SU-DHL-6 (cell line): ENCODE data around the gene TMEM163.

ENCODE experiments used
- H2AFZ ChIP-seq: fragments of 200-600 bp; sonication (generic); 2 replicates; pipeline ENCODE4 v1.6.1; 2014; ENCODE audit warnings: low read depth, mild to moderate bottlenecking, moderate library complexity, mixed read lengths, antibody characterized with exemption, low read length; ENCODE audit not compliant: severe bottlenecking
- H3F3A ChIP-seq: fragments of 200-600 bp; shearing (Covaris generic); 2 replicates; pipeline ENCODE4 v1.6.0; 2016; ENCODE audit warnings: antibody characterized with exemption, mild to moderate bottlenecking; ENCODE audit not compliant: insufficient read depth
- H3K27ac ChIP-seq: fragments of 200-600 bp; sonication (generic); 2 replicates; pipeline ENCODE4 v1.5.1; 2016; ENCODE audit warnings: low read depth, mild to moderate bottlenecking, low read length, moderate library complexity, mixed read lengths
- H3K27me3 ChIP-seq: fragments of 200-600 bp; sonication (generic), shearing (Covaris generic); 2 replicates; pipeline ENCODE4 v1.6.0; 2014; ENCODE audit warnings: mild to moderate bottlenecking, low read length
- H3K36me3 ChIP-seq: fragments of 200-600 bp; sonication (generic); 2 replicates; pipeline ENCODE4 v1.6.1; 2014; ENCODE audit warnings: mild to moderate bottlenecking, low read length, mixed read lengths
- H3K4me2 ChIP-seq: fragments of 300-600, 200-600 bp; shearing (Covaris generic), sonication (generic); 2 replicates; pipeline ENCODE4 v1.6.0; 2014; ENCODE audit warnings: low read length, low read depth, mild to moderate bottlenecking; ENCODE audit not compliant: poor library complexity, severe bottlenecking
- H3K4me3 ChIP-seq: fragments of 200-600 bp; sonication (generic); 2 replicates; pipeline ENCODE4 v1.5.1; 2014; ENCODE audit warnings: antibody characterized with exemption, low read length, mild to moderate bottlenecking, mixed read lengths; ENCODE audit not compliant: insufficient read depth, poor library complexity, severe bottlenecking
- H3K79me2 ChIP-seq: fragments of 200-600 bp; sonication (generic); 2 replicates; pipeline ENCODE4 v1.6.1; 2014; ENCODE audit warnings: mild to moderate bottlenecking, low read length, moderate library complexity; ENCODE audit not compliant: insufficient read depth
- H3K9ac ChIP-seq: fragments of 200-600 bp; sonication (generic); 2 replicates; pipeline ENCODE4 v1.7.0; 2014; ENCODE audit warnings: mild to moderate bottlenecking, low read length
- H3K9me2 ChIP-seq: fragments of 200-600 bp; sonication (generic); replicated peaks from 2 replicates; pipeline ENCODE4 v1.6.1; 2014; ENCODE audit warnings: low read length; ENCODE audit not compliant: insufficient read depth
- H3K9me3 ChIP-seq: fragments of 200-600 bp; sonication (generic); 2 replicates; pipeline ENCODE4 v1.6.1; 2014; ENCODE audit warnings: low read length, mixed read lengths; ENCODE audit not compliant: insufficient read depth
- H4K20me1 ChIP-seq: fragments of 200-600 bp; sonication (generic); 2 replicates; pipeline ENCODE4 v1.6.1; 2014; ENCODE audit warnings: low read depth, mild to moderate bottlenecking, antibody characterized with exemption, low read length, moderate library complexity, mixed read lengths
- EZH2phosphoT487 ChIP-seq: fragments of 200-600 bp; sonication (generic), shearing (Covaris generic); conservative IDR thresholded peaks from 2 replicates; pipeline ENCODE4 v1.6.1; 2018; ENCODE audit warnings: mild to moderate bottlenecking, antibody characterized with exemption, low read length, moderate library complexity, mixed read lengths
- TF ChIP-seq, protein P1 (sequence below): fragments of 200-600 bp; sonication (generic); IDR thresholded peaks from one replicate; pipeline ENCODE4 v1.5.1; 2017; ENCODE audit warnings: antibody characterized with exemption, mild to moderate bottlenecking, low read length, moderate library complexity; ENCODE audit not compliant: insufficient read depth, poor library complexity, severe bottlenecking

TMEM163 gene

DNA sequence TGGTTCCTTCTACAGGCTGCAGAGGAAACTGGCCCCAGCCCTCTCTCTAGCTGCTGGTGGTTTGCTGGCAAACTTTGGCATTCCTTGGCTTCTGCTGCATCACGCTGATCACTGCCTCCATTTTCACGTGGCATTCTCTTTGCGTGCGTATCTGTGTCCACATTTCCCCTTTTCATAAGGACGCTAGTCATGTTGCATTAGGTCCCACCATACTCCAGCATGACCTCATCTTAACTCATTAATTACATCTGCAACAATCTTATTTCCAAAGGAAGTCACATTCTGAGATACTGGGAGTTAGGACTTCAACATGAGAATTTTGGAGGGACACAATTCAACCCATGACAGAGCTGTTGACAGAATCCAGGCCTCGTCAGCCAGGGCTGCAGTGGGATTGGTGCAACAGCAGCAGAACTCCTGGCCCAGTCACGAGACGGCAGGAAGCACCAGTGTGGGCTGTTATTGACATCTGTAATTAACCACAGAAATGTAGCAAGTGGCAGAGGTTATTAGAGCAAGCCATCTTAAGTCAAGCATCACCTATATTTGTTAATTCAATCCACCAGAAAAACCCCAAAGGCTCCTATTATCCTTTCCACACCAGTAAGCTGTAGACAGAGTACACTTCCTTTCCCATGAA, 132.4 kb downstream of the TMEM163 start:
- Histone ChIP-seq H3K27me3 (no peaks in the 10 kb centered on the region), H3K9me2 (no peaks in the 10 kb centered on the region), H3K4me3 (no peak overlapping the region), H2AFZ (no peak overlapping the region), H3K36me3 (no peaks in the 10 kb centered on the region), H3K27ac (no peak overlapping the region), H3K9ac (no peak overlapping the region), H3K79me2 (no peaks in the 10 kb centered on the region), H3F3A (no peaks in the 10 kb centered on the region), H4K20me1 (no peaks in the 10 kb centered on the region), H3K4me2 (no peak overlapping the region), H3K9me3 (peaks cover 13% of the 10 kb centered on the region; the same call in 1 of the 2 replicates)
- no peak for TF ChIP-seq EZH2phosphoT487
- TF ChIP-seq, protein P1, sequence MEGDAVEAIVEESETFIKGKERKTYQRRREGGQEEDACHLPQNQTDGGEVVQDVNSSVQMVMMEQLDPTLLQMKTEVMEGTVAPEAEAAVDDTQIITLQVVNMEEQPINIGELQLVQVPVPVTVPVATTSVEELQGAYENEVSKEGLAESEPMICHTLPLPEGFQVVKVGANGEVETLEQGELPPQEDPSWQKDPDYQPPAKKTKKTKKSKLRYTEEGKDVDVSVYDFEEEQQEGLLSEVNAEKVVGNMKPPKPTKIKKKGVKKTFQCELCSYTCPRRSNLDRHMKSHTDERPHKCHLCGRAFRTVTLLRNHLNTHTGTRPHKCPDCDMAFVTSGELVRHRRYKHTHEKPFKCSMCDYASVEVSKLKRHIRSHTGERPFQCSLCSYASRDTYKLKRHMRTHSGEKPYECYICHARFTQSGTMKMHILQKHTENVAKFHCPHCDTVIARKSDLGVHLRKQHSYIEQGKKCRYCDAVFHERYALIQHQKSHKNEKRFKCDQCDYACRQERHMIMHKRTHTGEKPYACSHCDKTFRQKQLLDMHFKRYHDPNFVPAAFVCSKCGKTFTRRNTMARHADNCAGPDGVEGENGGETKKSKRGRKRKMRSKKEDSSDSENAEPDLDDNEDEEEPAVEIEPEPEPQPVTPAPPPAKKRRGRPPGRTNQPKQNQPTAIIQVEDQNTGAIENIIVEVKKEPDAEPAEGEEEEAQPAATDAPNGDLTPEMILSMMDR = no peak

DNA sequence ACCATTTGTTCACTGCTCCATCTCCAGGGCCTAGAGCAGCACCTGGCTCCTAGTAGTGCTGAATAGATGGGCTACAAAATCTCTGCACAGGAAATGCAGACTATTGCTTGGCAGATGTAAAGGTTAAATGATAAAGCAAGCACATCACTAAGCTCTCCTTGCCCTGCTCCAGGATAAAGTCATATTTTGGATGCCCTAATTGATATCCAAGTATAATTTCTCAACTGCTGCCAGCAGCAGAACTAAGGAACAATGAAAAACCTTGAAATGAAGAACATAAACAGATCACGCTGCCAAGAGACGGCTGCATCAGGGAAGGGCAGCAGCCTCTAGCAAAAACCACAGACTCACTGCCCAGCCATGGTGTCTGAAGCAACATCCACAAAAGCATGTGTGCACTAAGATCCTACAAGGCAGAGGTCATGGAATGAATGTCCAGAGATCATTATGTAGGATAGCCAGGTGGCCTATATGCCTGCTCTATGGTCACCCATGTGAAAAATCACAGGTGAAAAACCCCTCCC, 134.7 kb downstream of the TMEM163 start:
- TF ChIP-seq, protein P1 = no peak
- TF ChIP-seq EZH2phosphoT487 = no peak
- Histone ChIP-seq H3K9ac (no peak overlapping the region), H4K20me1 (no peaks in the 10 kb centered on the region), H2AFZ (no peak overlapping the region), H3K79me2 (no peaks in the 10 kb centered on the region), H3K4me2 (no peak overlapping the region), H3K4me3 (no peak overlapping the region), H3K36me3 (no peaks in the 10 kb centered on the region), H3K9me2 (no peaks in the 10 kb centered on the region), H3K9me3 (no peaks in the 10 kb centered on the region), H3F3A (no peaks in the 10 kb centered on the region), H3K27me3 (no peaks in the 10 kb centered on the region), H3K27ac (no peak overlapping the region)

DNA sequence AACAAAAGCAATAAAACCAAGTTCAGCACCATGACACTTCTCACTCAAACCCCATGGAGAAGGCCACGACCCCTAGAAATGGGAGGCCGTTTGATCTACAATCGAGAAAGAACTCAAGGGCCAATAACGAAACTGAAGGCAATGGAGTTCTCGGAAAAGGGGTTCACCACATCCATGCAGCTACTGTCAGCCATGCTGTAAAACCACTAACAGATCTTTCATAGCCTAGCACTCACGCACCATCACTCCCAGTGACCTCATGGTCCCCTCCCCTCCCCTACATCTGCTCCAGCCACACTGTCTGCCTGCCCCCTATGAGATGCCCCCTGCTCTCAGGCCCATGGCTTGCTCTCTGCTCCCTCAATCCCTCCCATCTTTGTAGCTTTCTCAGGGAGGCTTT, 135.3 kb downstream of the TMEM163 start:
- no peak overlapping the region for H2AFZ ChIP-seq
- no peak overlapping the region for H3K4me3 ChIP-seq
- no peaks in the 10 kb centered on the region for H3F3A ChIP-seq
- H3K27ac ChIP-seq = no peak overlapping the region
- no peaks in the 10 kb centered on the region for H3K27me3 ChIP-seq
- H3K79me2 ChIP-seq = no peaks in the 10 kb centered on the region
- TF ChIP-seq EZH2phosphoT487 = no peak
- TF ChIP-seq, protein P1 = no peak
- H4K20me1 ChIP-seq = no peaks in the 10 kb centered on the region
- H3K9me3 ChIP-seq = no peaks in the 10 kb centered on the region
- no peak overlapping the region for H3K9ac ChIP-seq
- no peak overlapping the region for H3K4me2 ChIP-seq
- H3K36me3 ChIP-seq = no peaks in the 10 kb centered on the region
- H3K9me2 ChIP-seq = no peaks in the 10 kb centered on the region
